Neuronal stem cell (in vitro differentiated cells): ENCODE results near the gene RNFT2.

Source experiments
- DNase-seq: peaks from one replicate; pipeline ENCODE4 v3.0.0-alpha.2; 2013; ENCODE audit warnings: low spot score
- H2AFZ ChIP-seq: one replicate; pipeline ENCODE4 v1.6.1; 2013; ENCODE audit warnings: mild to moderate bottlenecking, low read length, inconsistent platforms
- H2AK5ac ChIP-seq: 2 replicates; pipeline ENCODE4 v1.6.1; 2013; ENCODE audit warnings: low read depth, mild to moderate bottlenecking, inconsistent platforms, low read length, moderate library complexity, mixed read lengths
- H2BK120ac ChIP-seq: 2 replicates; pipeline ENCODE4 v1.6.1; 2013; ENCODE audit warnings: low read depth, mild to moderate bottlenecking, inconsistent platforms, low read length, moderate library complexity, mixed read lengths
- H2BK12ac ChIP-seq: one replicate; pipeline ENCODE4 v1.6.1; 2013; ENCODE audit warnings: low read length, inconsistent platforms
- H2BK15ac ChIP-seq: 2 replicates; pipeline ENCODE4 v1.6.1; 2013; ENCODE audit warnings: mild to moderate bottlenecking, low read length, inconsistent platforms, mixed read lengths
- H2BK5ac ChIP-seq: one replicate; pipeline ENCODE4 v1.6.1; 2013; ENCODE audit warnings: inconsistent platforms, mild to moderate bottlenecking, low read length, moderate library complexity
- H3K14ac ChIP-seq: one replicate; pipeline ENCODE4 v1.6.1; 2013; ENCODE audit warnings: low read length, inconsistent platforms
- H3K18ac ChIP-seq: 2 replicates; pipeline ENCODE4 v1.6.1; 2013; ENCODE audit warnings: low read length, inconsistent platforms
- H3K23ac ChIP-seq: 2 replicates; pipeline ENCODE4 v1.6.1; 2013; ENCODE audit warnings: low read depth, mild to moderate bottlenecking, mixed read lengths, low read length, inconsistent platforms; ENCODE audit not compliant: poor library complexity
- H3K27ac ChIP-seq: replicated peaks from 3 replicates; pipeline ENCODE4 v1.5.1; 2013; ENCODE audit warnings: low read length, inconsistent platforms
- H3K27me3 ChIP-seq, 3 experiments: 2 replicates each; pipeline ENCODE4 v1.6.1; 2013; ENCODE audit warnings: low read length in 3 of 3, mild to moderate bottlenecking in 2 of 3, inconsistent platforms in 1 of 3, low read depth in 1 of 3, mixed read lengths in 1 of 3, moderate library complexity in 1 of 3; ENCODE audit not compliant: control insufficient read depth in 3 of 3, insufficient read depth in 3 of 3
- H3K36me3 ChIP-seq, 2 donors: replicated peaks in 1 of 2; 2 replicates each; pipeline ENCODE4 v1.6.1; 2013; ENCODE audit warnings: low read length in 2 of 2; ENCODE audit not compliant: control insufficient read depth in 2 of 2, insufficient read depth in 2 of 2
- H3K4ac ChIP-seq: 2 replicates; pipeline ENCODE4 v1.6.1; 2013; ENCODE audit warnings: inconsistent platforms, mild to moderate bottlenecking, low read length, moderate library complexity
- H3K4me1 ChIP-seq, 2 donors: 1 replicate in 1 of 2; 2 replicates in 1 of 2; pipeline ENCODE4 v1.6.1; 2013; ENCODE audit warnings: low read length in 2 of 2, low read depth in 1 of 2; ENCODE audit not compliant: control insufficient read depth in 2 of 2, insufficient read depth in 1 of 2
- H3K4me2 ChIP-seq: one replicate; pipeline ENCODE4 v1.6.1; 2013; ENCODE audit warnings: mild to moderate bottlenecking, low read length, inconsistent platforms; ENCODE audit not compliant: insufficient read depth, poor library complexity, severe bottlenecking
- H3K4me3 ChIP-seq, 2 donors: 2 replicates each; pipeline ENCODE4 v1.5.1; 2013; ENCODE audit warnings: low read length in 2 of 2, mild to moderate bottlenecking in 2 of 2, inconsistent platforms in 1 of 2, moderate library complexity in 1 of 2
- H3K79me1 ChIP-seq: one replicate; pipeline ENCODE4 v1.6.1; 2013; ENCODE audit warnings: low read depth, mild to moderate bottlenecking, inconsistent platforms, low read length, moderate library complexity
- H3K9ac ChIP-seq: one replicate; pipeline ENCODE4 v1.6.1; 2013; ENCODE audit warnings: mild to moderate bottlenecking, low read depth, low read length, inconsistent platforms; ENCODE audit not compliant: poor library complexity
- H3K9me3 ChIP-seq, 2 donors: replicated peaks in 1 of 2; 2 replicates each; pipeline versions ENCODE3 to v1.6.1; 2013; ENCODE audit warnings: low read length in 2 of 2, mild to moderate bottlenecking in 2 of 2, inconsistent platforms in 1 of 2, low read depth in 1 of 2, mixed read lengths in 1 of 2, moderate library complexity in 1 of 2; ENCODE audit not compliant: control insufficient read depth in 2 of 2, insufficient read depth in 1 of 2
- H4K8ac ChIP-seq: one replicate; pipeline ENCODE4 v1.6.1; 2013; ENCODE audit warnings: low read depth, mild to moderate bottlenecking, inconsistent platforms, low read length, moderate library complexity
- H4K91ac ChIP-seq: one replicate; pipeline ENCODE4 v1.6.1; 2013; ENCODE audit warnings: low read length, low read depth, mild to moderate bottlenecking, inconsistent platforms; ENCODE audit not compliant: poor library complexity
- WGBS, 2 donors: extraction: QIAGEN DNeasy Blood & Tissue Kit; methylation state at CpG; one replicate each; pipeline ENCODE4 v1.1.7; 2013; ENCODE audit warnings: missing lambda C conversion rate in 2 of 2, mixed read lengths in 1 of 2; ENCODE audit not compliant: insufficient read length in 2 of 2, insufficient replicate concordance in 1 of 2; ENCODE audit errors: extremely low coverage in 2 of 2; 5-methylcytosine and 5-hydroxymethylcytosine counted together

Gene RNFT2

DNA sequence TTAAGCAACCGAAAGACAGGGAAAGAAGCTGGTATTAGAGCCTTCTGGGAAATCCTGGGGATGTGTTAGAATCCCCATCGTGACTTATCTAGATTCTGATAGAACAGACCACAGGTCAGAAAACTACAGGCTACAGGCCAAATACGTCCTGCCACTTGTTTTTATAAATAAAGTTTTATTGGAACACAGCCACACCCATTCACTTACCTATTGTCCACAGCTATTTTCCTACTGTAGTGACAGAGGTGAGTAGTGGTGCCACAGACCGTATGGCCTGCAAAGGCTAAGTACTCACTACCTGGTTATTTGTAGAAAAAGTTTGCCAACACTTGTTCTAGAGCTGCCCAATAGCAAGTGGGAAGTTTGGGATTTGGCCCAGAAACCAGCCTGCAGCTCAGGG lies 89.3 kb downstream of the RNFT2 start:
- no CpG with 5 or more reads among the region's 4 CpGs for WGBS, 2 donors
- no peak overlapping the region for H3K23ac ChIP-seq
- DNase-seq: no peak
- peaks cover 0 to 3% of the 10 kb centered on the region in 2 donors for H3K9me3 ChIP-seq
- no peak overlapping the region for H2BK5ac ChIP-seq
- no peak overlapping the region for H3K9ac ChIP-seq
- no peak overlapping the region for H3K18ac ChIP-seq
- no peak overlapping the region for H4K8ac ChIP-seq
- no peak overlapping the region for H2BK120ac ChIP-seq
- no peaks in the 10 kb centered on the region for H3K4me1 ChIP-seq
- no peak overlapping the region for H2BK12ac ChIP-seq
- H3K4me2 ChIP-seq: no peak overlapping the region
- H2AK5ac ChIP-seq: no peak overlapping the region
- H3K79me1 ChIP-seq: no peaks in the 10 kb centered on the region
- H3K4me3 ChIP-seq: no peak overlapping the region
- H3K27ac ChIP-seq: no peak overlapping the region
- H2BK15ac ChIP-seq: no peak overlapping the region
- H4K91ac ChIP-seq: no peak overlapping the region
- H3K14ac ChIP-seq: no peak overlapping the region
- H2AFZ ChIP-seq: no peak overlapping the region
- peaks cover 8 to 15% of the 10 kb centered on the region in 2 donors for H3K36me3 ChIP-seq
- no peak overlapping the region for H3K4ac ChIP-seq
- H3K27me3 ChIP-seq: no peaks in the 10 kb centered on the region

- H3K9ac ChIP-seq: no peak overlapping the region
- H3K18ac ChIP-seq: no peak overlapping the region
- H2BK120ac ChIP-seq: no peak overlapping the region
- no peak overlapping the region for H2BK5ac ChIP-seq
- no peak overlapping the region for H3K4me3 ChIP-seq
- no peak overlapping the region for H2BK15ac ChIP-seq
- WGBS, 2 donors: no CpG with 5 or more reads among the region's 6 CpGs
- no peaks in the 10 kb centered on the region for H3K79me1 ChIP-seq
- H3K4me2 ChIP-seq: no peak overlapping the region
- H3K27me3 ChIP-seq: no peaks in the 10 kb centered on the region
- H2BK12ac ChIP-seq: no peak overlapping the region
- no peak overlapping the region for H3K27ac ChIP-seq
- no peak overlapping the region for H2AFZ ChIP-seq
- peaks cover 15 to 24% of the 10 kb centered on the region in 2 donors for H3K36me3 ChIP-seq
- no peak overlapping the region for H4K8ac ChIP-seq
- no peaks in the 10 kb centered on the region for H3K4me1 ChIP-seq
- no peak overlapping the region for H4K91ac ChIP-seq
- H3K23ac ChIP-seq: no peak overlapping the region
- no peak overlapping the region for H3K14ac ChIP-seq
- no peak for DNase-seq
- no peak overlapping the region for H2AK5ac ChIP-seq
- no peaks in the 10 kb centered on the region for H3K9me3 ChIP-seq
- no peak overlapping the region for H3K4ac ChIP-seq
Measured at GRCh38 chr12:116832353-116832752, 94.2 kb downstream of the RNFT2 start.

- no peak overlapping the region for H4K91ac ChIP-seq
- peaks cover 15 to 24% of the 10 kb centered on the region in 2 donors for H3K36me3 ChIP-seq
- H3K4me2 ChIP-seq: no peak overlapping the region
- no peak overlapping the region for H3K18ac ChIP-seq
- no peak overlapping the region for H4K8ac ChIP-seq
- no peak overlapping the region for H3K4ac ChIP-seq
- H2AFZ ChIP-seq: no peak overlapping the region
- no peak overlapping the region for H2BK12ac ChIP-seq
- no peak overlapping the region for H3K4me3 ChIP-seq
- H2AK5ac ChIP-seq: no peak overlapping the region
- no peak overlapping the region for H3K14ac ChIP-seq
- H3K4me1 ChIP-seq: no peaks in the 10 kb centered on the region
- no peaks in the 10 kb centered on the region for H3K27me3 ChIP-seq
- DNase-seq: no peak
- H3K27ac ChIP-seq: no peak overlapping the region
- H3K9ac ChIP-seq: no peak overlapping the region
- H2BK15ac ChIP-seq: no peak overlapping the region
- WGBS, 2 donors: no CpG with 5 or more reads among the region's 10 CpGs
- no peaks in the 10 kb centered on the region for H3K9me3 ChIP-seq
- H3K23ac ChIP-seq: no peak overlapping the region
- H3K79me1 ChIP-seq: no peaks in the 10 kb centered on the region
- no peak overlapping the region for H2BK120ac ChIP-seq
- H2BK5ac ChIP-seq: no peak overlapping the region
Measured at GRCh38 chr12:116833474-116833873, 95.4 kb downstream of the RNFT2 start.

- no peak overlapping the region for H4K91ac ChIP-seq
- no CpG with 5 or more reads among the region's 1 CpG for WGBS, 2 donors
- H4K8ac ChIP-seq: no peak overlapping the region
- H3K9ac ChIP-seq: no peak overlapping the region
- no peak overlapping the region for H3K4me2 ChIP-seq
- H3K4me3 ChIP-seq: no peak overlapping the region
- no peak overlapping the region for H3K27ac ChIP-seq
- no peak overlapping the region for H2BK120ac ChIP-seq
- H2BK15ac ChIP-seq: no peak overlapping the region
- no peak overlapping the region for H2AFZ ChIP-seq
- no peak overlapping the region for H2BK5ac ChIP-seq
- no peaks in the 10 kb centered on the region for H3K79me1 ChIP-seq
- no peak overlapping the region for H3K23ac ChIP-seq
- H3K18ac ChIP-seq: no peak overlapping the region
- no peaks in the 10 kb centered on the region for H3K4me1 ChIP-seq
- H2BK12ac ChIP-seq: no peak overlapping the region
- H2AK5ac ChIP-seq: no peak overlapping the region
- DNase-seq: no peak
- H3K36me3 ChIP-seq: peaks cover 15 to 24% of the 10 kb centered on the region in 2 donors
- H3K9me3 ChIP-seq: no peaks in the 10 kb centered on the region
- H3K4ac ChIP-seq: no peak overlapping the region
- H3K14ac ChIP-seq: no peak overlapping the region
- H3K27me3 ChIP-seq: no peaks in the 10 kb centered on the region
Measured at GRCh38 chr12:116835484-116835883, 97.4 kb downstream of the RNFT2 start.
